Activated CD4-positive, alpha-beta memory T cell treated with anti-CD3 and anti-CD28 coated beads, Interleukin-2, amount 10 ng/mL, durations not matched to agents 7 days and 5 days (primary cell): ENCODE data around the gene RHBDL2. TPM values are rescaled to one million over a fixed set of nuclear protein-coding genes. Genes with fewer than 3 reads are reported as not detected.
A peak's percentile ranks its signal among the peaks of the same experiment; 100 is the strongest.
"Not testable (repeated sequence)": the region's sequence is repeated elsewhere in the genome, so short reads cannot be mapped to it uniquely, and the experiment has no call there.

Source experiments
- CTCF ChIA-PET: fragments of 350-600 bp; sonication (Branson Sonifier 250); formaldehyde crosslinking; loops from one replicate; lab custom pipeline; 2021; ENCODE audit warnings: antibody characterized with exemption, inconsistent platforms; lab: Charles Lee
- POLR2A ChIA-PET: fragments of 350-600 bp; sonication (Branson Sonifier 250); formaldehyde crosslinking; loops from one replicate; lab custom pipeline; 2021; ENCODE audit warnings: antibody characterized with exemption; lab: Charles Lee
- DNase-seq: peaks from one replicate; pipeline ENCODE4 v3.0.0-alpha.2; 2020
- H3K27ac Mint-ChIP-seq: one replicate; pipeline ENCODE4 v1.8.0; 2021; ENCODE audit warnings: mild to moderate bottlenecking, mixed read lengths
- H3K27me3 Mint-ChIP-seq: one replicate; pipeline ENCODE4 v1.8.0; 2021; ENCODE audit warnings: mixed read lengths
- H3K36me3 Mint-ChIP-seq: one replicate; pipeline ENCODE4 v1.8.0; 2021; ENCODE audit warnings: low read depth, mixed read lengths
- H3K4me1 Mint-ChIP-seq: one replicate; pipeline ENCODE4 v1.8.0; 2021; ENCODE audit warnings: mixed read lengths
- H3K4me3 Mint-ChIP-seq: one replicate; pipeline ENCODE4 v1.8.0; 2021; ENCODE audit warnings: mild to moderate bottlenecking, mixed read lengths
- H3K9me3 Mint-ChIP-seq: one replicate; pipeline ENCODE4 v1.8.0; 2021; ENCODE audit warnings: mixed read lengths
- total RNA-seq, 2 experiments: library from RNA; stranded (reverse); gene quantifications; one replicate each; pipeline ENCODE4 v1.2.3, GENCODE V29; 2021

Gene RHBDL2
- total RNA-seq, 2 experiments from 2014 or later: not detected

DNA sequence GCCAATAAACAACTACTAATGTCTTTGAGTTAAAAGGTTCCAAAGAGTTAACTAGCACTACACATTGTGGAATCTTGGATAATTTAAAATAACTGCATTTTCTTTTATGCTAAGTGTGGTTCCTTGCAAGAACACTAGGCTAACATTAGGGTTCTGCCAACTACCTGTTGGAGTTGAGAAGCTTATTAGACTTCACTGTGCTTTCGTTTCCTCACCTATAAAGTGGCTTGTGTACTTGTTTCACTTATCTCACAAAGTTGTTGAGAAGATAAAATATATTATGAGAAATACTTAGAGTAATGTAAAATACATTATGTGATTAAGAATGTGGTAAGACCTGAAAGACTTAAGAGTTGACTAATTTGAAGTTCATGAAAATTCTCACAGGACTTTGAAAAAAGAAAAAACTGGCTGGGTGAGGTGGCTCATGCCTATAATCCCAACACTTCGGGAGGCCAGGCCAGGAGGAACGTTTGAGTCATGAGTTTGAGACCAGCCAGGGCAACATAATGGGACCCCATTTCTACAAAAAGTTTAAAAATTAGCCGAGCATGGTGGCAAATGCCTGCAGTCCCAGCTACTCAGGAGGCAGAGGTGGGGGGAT, 76.4 kb downstream of the RHBDL2 start:
- no peak overlapping the region for H3K4me3 Mint-ChIP-seq
- no peaks in the 10 kb centered on the region for H3K9me3 Mint-ChIP-seq
- H3K27me3 Mint-ChIP-seq: no peaks in the 10 kb centered on the region
- H3K4me1 Mint-ChIP-seq: peaks cover 23% of the 10 kb centered on the region
- peaks cover 50% of the 10 kb centered on the region for H3K36me3 Mint-ChIP-seq
- ChIA-PET CTCF (no interaction called here), POLR2A (no interaction called here)
- no peak for DNase-seq
- H3K27ac Mint-ChIP-seq: no peak overlapping the region

DNA sequence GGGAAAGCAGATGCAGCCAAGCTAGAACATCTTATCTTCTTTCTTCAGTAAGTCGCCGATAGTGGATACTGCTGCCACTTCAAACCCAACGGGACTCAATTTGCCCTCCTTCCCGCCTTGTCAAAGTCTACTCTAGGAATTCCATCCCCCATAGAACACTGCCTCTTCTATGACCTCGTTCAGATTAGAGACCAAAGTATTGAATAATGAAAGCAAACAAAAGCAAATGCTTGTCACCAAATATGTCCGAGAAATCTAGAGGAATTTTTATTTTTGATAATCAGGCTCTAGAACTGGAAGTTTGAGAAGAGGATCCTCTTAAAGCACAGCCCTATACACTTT, 81.2 kb downstream of the RHBDL2 start:
- no peaks in the 10 kb centered on the region for H3K27me3 Mint-ChIP-seq
- ChIA-PET POLR2A (interaction anchor here (0.6 to 2.9 kb wide), 3 partner anchors 10 to 137 kb away, joined by 3 to 17 read pairs (median 3); partner anchors contain the start of gene MYCBP), CTCF (no interaction called here)
- peak overlapping the region; percentile 23 for H3K27ac Mint-ChIP-seq
- H3K4me1 Mint-ChIP-seq: peaks cover 40% of the 10 kb centered on the region
- peak overlapping the region; percentile 81 for H3K4me3 Mint-ChIP-seq
- no peaks in the 10 kb centered on the region for H3K9me3 Mint-ChIP-seq
- H3K36me3 Mint-ChIP-seq: peaks cover 39% of the 10 kb centered on the region
- DNase-seq: no peak

DNA sequence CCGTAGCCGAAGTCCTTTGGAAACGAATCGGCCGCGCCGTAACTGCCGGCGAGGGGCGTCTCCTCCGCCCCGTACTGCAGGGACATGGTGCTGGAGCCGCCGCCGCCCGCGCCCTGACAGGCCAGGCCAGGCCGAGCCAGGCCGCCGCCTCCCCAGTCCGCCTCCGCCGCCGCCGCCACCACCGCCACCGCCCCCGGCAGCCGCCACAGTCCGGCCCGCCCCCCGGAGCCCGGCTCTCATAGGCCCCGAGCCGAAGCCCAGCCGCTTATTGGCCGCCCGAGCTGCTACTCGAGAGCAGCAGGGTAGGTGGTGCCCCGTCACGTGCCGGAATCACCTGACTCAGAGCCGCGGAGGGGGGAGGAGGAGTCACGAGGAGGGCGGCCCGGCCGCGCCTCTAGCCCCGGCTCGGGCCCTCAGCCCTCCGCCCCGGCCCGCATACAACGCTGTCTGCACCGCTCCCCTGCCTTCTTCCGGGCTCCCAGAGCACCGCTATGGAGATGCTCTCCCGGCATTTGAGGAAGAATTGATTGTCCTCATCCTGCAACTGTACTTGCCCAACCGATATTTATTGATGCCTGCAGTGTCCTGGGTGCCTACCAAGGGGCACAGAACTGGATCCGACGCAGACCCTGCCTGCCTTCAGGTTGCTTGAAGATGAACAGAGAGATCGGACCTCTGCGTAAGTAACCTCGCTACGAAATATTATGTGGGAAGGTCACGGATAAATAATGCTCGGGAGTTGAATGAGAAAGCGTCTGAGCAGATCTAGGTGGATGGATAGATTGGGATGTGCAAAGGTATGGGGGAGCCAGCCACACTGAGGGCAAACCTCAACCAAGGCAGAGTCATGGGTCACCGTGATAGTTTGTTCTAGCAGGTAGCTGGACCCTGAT, 81.8 kb downstream of the RHBDL2 start, which contains the start of gene RRAGC:
Gene RRAGC (minus strand): TSS at position 212 of the 893 bp plus-strand sequence. CDS start 126 bp downstream, at position 86.
- Mint-ChIP-seq H3K36me3 (peaks cover 41% of the 10 kb centered on the region), H3K4me1 (peaks cover 44% of the 10 kb centered on the region), H3K9me3 (no peaks in the 10 kb centered on the region), H3K27me3 (no peaks in the 10 kb centered on the region), H3K27ac (peak within 1 kb of the TSS; percentile 79), H3K4me3 (peak within 1 kb of the TSS; percentile 81)
- ChIA-PET CTCF (interaction anchor here (0.7 to 1.1 kb wide), 2 partner anchors 22 to 232 kb away, joined by 3 read pairs; no protein-coding TSS in a partner anchor), POLR2A (interaction anchor here (0.6 to 2.9 kb wide), 4 partner anchors 11 to 870 kb away, joined by 3 to 17 read pairs (median 3); partner anchors contain the start of genes MYCBP and SF3A3)
- DNase-seq: peak; percentile 99

DNA sequence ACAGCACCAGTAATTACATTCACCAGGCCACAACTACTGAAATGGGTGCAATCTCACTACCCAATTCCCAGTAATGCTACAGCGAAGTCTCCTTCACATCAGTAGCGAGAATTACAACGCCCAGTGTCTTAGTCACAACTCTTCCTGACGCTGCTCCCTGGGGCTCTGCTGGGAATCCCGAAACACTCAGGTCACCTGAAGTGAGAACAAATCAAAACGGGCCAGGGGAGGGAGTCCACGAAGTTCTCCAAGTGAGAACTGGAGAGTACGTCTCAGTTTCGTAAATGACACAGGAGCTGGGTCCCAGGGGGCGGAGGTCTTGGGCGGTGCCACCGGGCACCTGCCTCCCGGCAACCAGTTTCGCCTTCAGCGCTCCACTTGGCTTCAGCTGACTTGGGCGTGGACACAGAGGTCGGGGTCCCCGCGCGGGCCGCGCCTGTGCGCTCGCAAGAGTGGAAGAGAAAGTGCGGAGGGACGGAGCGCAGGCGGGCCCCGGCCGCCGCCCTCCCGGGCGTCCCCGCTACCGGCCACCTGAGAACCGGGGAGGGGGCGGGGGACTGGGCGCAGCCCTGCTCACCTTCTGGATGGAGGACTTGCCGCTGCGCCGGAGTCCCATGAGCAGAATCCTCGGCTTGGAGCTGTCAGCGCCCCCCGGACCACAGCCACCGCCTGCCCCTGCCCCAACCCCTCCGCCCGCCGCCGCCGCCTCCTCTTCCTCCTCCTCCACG, 82.6 kb downstream of the RHBDL2 start:
- Mint-ChIP-seq H3K27me3 (no peaks in the 10 kb centered on the region), H3K27ac (peak overlapping the region; percentile 79), H3K4me3 (peak overlapping the region; percentile 81), H3K9me3 (no peaks in the 10 kb centered on the region), H3K4me1 (peaks cover 47% of the 10 kb centered on the region), H3K36me3 (peaks cover 37% of the 10 kb centered on the region)
- CTCF ChIA-PET: interaction anchor here (0.7 to 1.1 kb wide), 2 partner anchors 23 to 232 kb away, joined by 3 read pairs; no protein-coding TSS in a partner anchor
- POLR2A ChIA-PET: interaction anchor here (1.0 to 2.9 kb wide), 3 partner anchors 14 to 869 kb away, joined by 3 to 17 read pairs (median 3); partner anchors contain the start of genes MYCBP and SF3A3
- DNase-seq: peak; percentile 56

DNA sequence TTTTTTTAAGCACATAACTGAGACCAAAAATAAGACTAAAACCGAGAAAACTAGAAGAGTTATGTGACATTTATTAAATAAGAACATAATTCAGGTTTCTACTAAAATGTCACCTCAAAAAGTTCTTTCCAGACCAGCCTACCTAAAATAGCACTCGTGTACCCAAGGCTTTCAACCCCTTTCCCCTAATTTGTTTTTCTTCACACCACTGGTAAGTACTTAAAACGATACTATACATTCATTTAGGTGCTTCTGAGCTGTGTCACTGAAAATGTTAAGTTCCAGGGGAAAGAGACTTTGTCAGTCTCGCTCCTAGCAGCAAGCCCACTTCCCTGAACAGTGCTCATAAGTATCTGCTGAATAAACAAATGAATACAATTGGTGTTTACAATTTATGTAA, 88.8 kb downstream of the RHBDL2 start:
- Mint-ChIP-seq H3K9me3 (no peaks in the 10 kb centered on the region), H3K4me1 (peaks cover 33% of the 10 kb centered on the region), H3K36me3 (peaks cover 44% of the 10 kb centered on the region), H3K27ac (peak overlapping the region; percentile 1), H3K27me3 (no peaks in the 10 kb centered on the region), H3K4me3 (no peak overlapping the region)
- ChIA-PET CTCF (no interaction called here), POLR2A (interaction anchor here (1.4 kb wide), 1 partner anchor 173 kb away, joined by 3 read pairs; the partner anchor contains the start of gene NDUFS5)
- DNase-seq: no peak

DNA sequence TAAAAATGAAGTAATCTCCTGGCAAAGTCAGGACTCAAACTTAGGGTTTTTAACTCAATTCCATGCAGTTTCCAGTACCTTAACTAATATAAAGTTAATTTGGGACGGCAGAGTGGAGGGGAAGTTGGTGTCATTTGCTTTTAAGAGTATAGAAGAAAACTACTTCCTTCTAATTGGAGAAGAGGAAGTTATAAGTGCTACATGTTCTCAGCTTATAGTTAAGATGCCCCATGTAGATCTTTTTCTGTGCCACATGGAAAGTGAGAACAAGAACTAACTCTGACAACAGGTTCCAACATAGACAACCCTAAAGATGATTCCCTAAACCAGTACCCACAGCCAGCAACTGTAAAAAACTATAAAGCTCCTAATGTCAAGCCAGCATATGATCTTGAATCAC, 93.6 kb downstream of the RHBDL2 start:
- no peaks in the 10 kb centered on the region for H3K27me3 Mint-ChIP-seq
- no peaks in the 10 kb centered on the region for H3K9me3 Mint-ChIP-seq
- ChIA-PET POLR2A (no interaction called here), CTCF (no interaction called here)
- peaks cover 11% of the 10 kb centered on the region for H3K4me1 Mint-ChIP-seq
- DNase-seq: no peak
- H3K27ac Mint-ChIP-seq: no peak overlapping the region
- peaks cover 57% of the 10 kb centered on the region for H3K36me3 Mint-ChIP-seq
- H3K4me3 Mint-ChIP-seq: no peak overlapping the region

DNA sequence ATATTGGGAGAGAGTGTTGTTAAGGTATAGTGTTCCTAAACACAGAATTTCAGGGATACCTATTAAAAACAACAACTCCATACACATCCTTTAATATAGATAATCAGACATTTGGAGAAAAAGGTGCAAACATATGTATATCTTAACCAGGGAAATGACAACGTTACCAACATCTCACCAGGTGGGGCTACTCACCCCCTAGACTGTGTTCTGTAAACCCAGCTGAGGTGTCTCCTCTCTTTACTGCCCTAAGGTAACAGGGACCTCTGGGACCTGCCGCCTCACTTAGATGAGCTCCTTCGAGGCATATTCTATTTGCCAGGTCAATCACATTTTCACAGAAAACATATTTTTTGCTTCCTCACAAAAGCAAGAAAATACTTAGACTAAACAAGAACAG, 95.4 kb downstream of the RHBDL2 start:
- no peak for DNase-seq
- CTCF ChIA-PET: interaction anchor here (0.6 to 2.6 kb wide), 5 partner anchors 9 to 827 kb away, joined by 3 to 9 read pairs (median 4); no protein-coding TSS in a partner anchor
- Mint-ChIP-seq H3K4me1 (peaks cover 1% of the 10 kb centered on the region), H3K9me3 (no peaks in the 10 kb centered on the region), H3K27me3 (no peaks in the 10 kb centered on the region), H3K4me3 (no peak overlapping the region), H3K27ac (no peak overlapping the region), H3K36me3 (peaks cover 47% of the 10 kb centered on the region)
- POLR2A ChIA-PET: no interaction called here

DNA sequence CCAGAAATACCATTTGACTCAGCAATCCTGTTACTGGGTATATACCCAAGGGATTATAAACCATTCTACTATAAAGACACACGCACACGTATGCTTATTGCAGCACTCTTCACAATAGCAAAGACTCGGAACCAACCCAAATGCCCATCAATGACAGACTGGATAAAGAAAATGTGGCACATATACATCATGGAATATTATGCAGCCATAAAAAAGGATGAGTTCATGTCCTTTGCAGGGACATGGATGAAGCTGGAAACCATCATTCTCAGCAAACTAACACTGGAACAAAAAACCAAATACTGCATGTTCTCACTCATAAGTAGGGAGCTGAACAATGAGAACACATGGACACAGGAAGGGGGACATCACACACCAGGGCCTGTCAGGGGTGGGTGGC, 96.5 kb downstream of the RHBDL2 start:
- POLR2A ChIA-PET: not testable (repeated sequence)

DNA sequence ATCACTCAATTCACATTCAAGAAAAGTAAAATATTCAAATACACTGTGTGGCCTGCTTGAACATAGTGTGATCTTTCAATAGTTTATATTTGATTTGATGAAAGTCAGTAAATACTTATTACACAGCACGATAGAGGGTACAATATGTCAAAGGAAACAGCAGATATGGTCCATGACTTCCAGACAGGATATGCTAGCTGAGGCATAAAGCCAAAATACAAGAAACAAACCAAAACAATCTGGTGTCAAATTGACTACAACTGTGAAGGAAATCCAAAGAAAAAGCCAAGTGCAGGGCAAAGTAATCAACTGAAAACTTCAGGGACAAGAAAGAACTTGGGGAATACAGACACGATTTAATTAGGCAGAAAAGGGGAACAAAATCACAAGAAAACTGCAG, 101.3 kb downstream of the RHBDL2 start:
- ChIA-PET POLR2A (no interaction called here), CTCF (no interaction called here)
- Mint-ChIP-seq H3K4me1 (peaks cover 5% of the 10 kb centered on the region), H3K27ac (peak overlapping the region; percentile 16), H3K36me3 (peaks cover 47% of the 10 kb centered on the region), H3K27me3 (no peaks in the 10 kb centered on the region), H3K4me3 (no peak overlapping the region), H3K9me3 (no peaks in the 10 kb centered on the region)
- DNase-seq: no peak

More for the DNA sequence above, 96.5 kb downstream of the RHBDL2 start:
- not testable (repeated sequence) for H3K9me3 Mint-ChIP-seq, DNase-seq, H3K4me3 Mint-ChIP-seq, H3K27me3 Mint-ChIP-seq, H3K27ac Mint-ChIP-seq, H3K4me1 Mint-ChIP-seq
- CTCF ChIA-PET: interaction anchor here (1.3 to 2.6 kb wide), 3 partner anchors 10 to 247 kb away, joined by 3 to 9 read pairs (median 5); no protein-coding TSS in a partner anchor
- H3K36me3 Mint-ChIP-seq: peaks cover 46% of the 10 kb centered on the region

DNA sequence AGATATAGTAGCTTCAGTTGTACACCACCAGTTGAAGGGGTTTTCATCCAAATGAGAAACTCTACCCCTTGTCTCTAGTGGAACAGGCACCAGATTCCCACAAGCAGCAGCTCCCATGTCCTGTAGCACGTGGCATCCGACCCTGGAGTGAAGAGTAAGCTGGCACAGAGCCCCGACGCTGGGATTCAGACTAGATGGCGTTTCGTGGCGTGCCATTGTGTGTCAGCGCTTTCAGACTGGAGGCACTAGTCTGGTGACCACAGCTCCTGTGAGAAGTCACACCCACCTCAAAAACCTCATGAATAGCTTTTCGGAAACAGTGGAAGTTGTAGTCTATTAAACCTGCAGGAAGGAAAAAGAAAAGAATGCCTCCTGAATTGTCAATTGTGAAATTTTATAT, 102.3 kb downstream of the RHBDL2 start:
- no peak overlapping the region for H3K4me3 Mint-ChIP-seq
- CTCF ChIA-PET: interaction anchor here (0.7 to 0.8 kb wide), 2 partner anchors 229 to 239 kb away, joined by 3 read pairs; no protein-coding TSS in a partner anchor
- no peak overlapping the region for H3K27ac Mint-ChIP-seq
- DNase-seq: no peak
- H3K4me1 Mint-ChIP-seq: peaks cover 5% of the 10 kb centered on the region
- peaks cover 2% of the 10 kb centered on the region for H3K27me3 Mint-ChIP-seq
- POLR2A ChIA-PET: interaction anchor here (0.7 kb wide), 1 partner anchor 15 kb away, joined by 3 read pairs; no protein-coding TSS in a partner anchor
- H3K36me3 Mint-ChIP-seq: peaks cover 38% of the 10 kb centered on the region
- H3K9me3 Mint-ChIP-seq: no peaks in the 10 kb centered on the region

DNA sequence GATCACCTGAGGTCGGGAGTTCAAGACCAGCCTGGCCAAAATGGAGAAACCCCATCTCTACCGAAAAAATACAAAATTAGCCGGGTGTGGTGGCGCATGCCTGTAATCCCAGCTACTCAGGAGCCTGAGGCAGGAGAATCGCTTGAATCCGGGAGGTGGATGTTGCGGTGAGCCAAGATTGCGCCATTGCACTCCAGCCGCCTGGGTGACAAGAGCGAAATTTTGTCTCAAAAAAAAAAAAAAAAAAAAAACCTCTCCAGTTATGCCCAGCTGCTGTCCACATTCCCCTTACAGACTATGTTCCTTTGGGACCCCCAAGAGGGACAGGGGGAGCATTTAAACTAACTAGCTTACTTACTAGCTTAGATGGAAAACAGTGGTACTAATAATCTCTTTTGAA, 105.3 kb downstream of the RHBDL2 start:
- CTCF ChIA-PET: interaction anchor here (2.9 kb wide), 1 partner anchor 17 kb away, joined by 16 read pairs; no protein-coding TSS in a partner anchor
- POLR2A ChIA-PET, H3K4me3 Mint-ChIP-seq: not testable (repeated sequence)

More for the DNA sequence above, 105.3 kb downstream of the RHBDL2 start:
- H3K27me3 Mint-ChIP-seq, H3K27ac Mint-ChIP-seq, H3K4me1 Mint-ChIP-seq, DNase-seq, H3K9me3 Mint-ChIP-seq: not testable (repeated sequence)
- H3K36me3 Mint-ChIP-seq: peaks cover 27% of the 10 kb centered on the region
